CD14-positive monocyte (primary cell): ENCODE measurements around the gene KCNJ8. TPM values are rescaled to one million over a fixed set of nuclear protein-coding genes. Genes with fewer than 3 reads are reported as not detected.

Experiments used
- DNase-seq, 3 donors: peaks; one replicate each; pipeline ENCODE4 v3.0.0-alpha.2; 2011 to 2022
- H2AFZ ChIP-seq: 2 replicates; pipeline ENCODE4 v1.6.0; 2012; ENCODE audit warnings: mild to moderate bottlenecking, low read depth, low read length, inconsistent platforms; ENCODE audit not compliant: insufficient read depth, poor library complexity, severe bottlenecking
- H3K27ac ChIP-seq, 2 donors: 1 replicate in 1 of 2; 2 replicates in 1 of 2; pipeline ENCODE4 v1.5.1; 2012 to 2013; ENCODE audit warnings: low read length in 2 of 2, control low read depth in 1 of 2, inconsistent platforms in 1 of 2, low read depth in 1 of 2, mild to moderate bottlenecking in 1 of 2
- H3K27me3 ChIP-seq, 2 donors: one replicate each; pipeline versions ENCODE4 v1.6.0 to v1.6.1; 2011 to 2013; ENCODE audit warnings: low read length in 2 of 2; ENCODE audit not compliant: control insufficient read depth in 2 of 2, insufficient read depth in 2 of 2
- H3K36me3 ChIP-seq, 2 donors: replicated peaks in 1 of 2; 1 replicate in 1 of 2; 2 replicates in 1 of 2; pipeline versions ENCODE4 v1.5.1 to v1.6.1; 2012 to 2013; ENCODE audit warnings: low read length in 2 of 2, control low read depth in 1 of 2, inconsistent platforms in 1 of 2, mild to moderate bottlenecking in 1 of 2; ENCODE audit not compliant: insufficient read depth in 2 of 2, control insufficient read depth in 1 of 2
- H3K4me1 ChIP-seq, 2 donors: 1 replicate in 1 of 2; 2 replicates in 1 of 2; pipeline versions ENCODE4 v1.5.1 to v1.6.1; 2012 to 2013; ENCODE audit warnings: low read length in 2 of 2, control low read depth in 1 of 2, inconsistent platforms in 1 of 2, mild to moderate bottlenecking in 1 of 2, moderate library complexity in 1 of 2; ENCODE audit not compliant: insufficient read depth in 2 of 2, control insufficient read depth in 1 of 2
- H3K4me2 ChIP-seq: replicated peaks from 2 replicates; pipeline ENCODE3; 2012; ENCODE audit warnings: low read length, moderate library complexity, mild to moderate bottlenecking; ENCODE audit not compliant: poor library complexity, severe bottlenecking; ENCODE audit errors: extremely low read depth
- H3K4me3 ChIP-seq, 3 experiments: fragments of 200-600 bp in 1 of 3; sonication (generic) in 1 of 3; replicated peaks in 1 of 3; 1 replicate in 2 of 3; 2 replicates in 1 of 3; pipeline ENCODE4 v1.5.1; 2011 to 2013; ENCODE audit warnings: low read length in 3 of 3, mild to moderate bottlenecking in 3 of 3, control low read depth in 2 of 3, low read depth in 2 of 3, inconsistent platforms in 1 of 3, moderate library complexity in 1 of 3
- H3K79me2 ChIP-seq: 2 replicates; pipeline ENCODE4 v1.6.0; 2012; ENCODE audit warnings: mild to moderate bottlenecking, control low read depth, inconsistent platforms, low read length, moderate library complexity; ENCODE audit not compliant: insufficient read depth
- H3K9ac ChIP-seq: 2 replicates; pipeline ENCODE4 v1.6.0; 2017; ENCODE audit warnings: low read length, mild to moderate bottlenecking; ENCODE audit not compliant: insufficient read depth, poor library complexity, severe bottlenecking
- H3K9me3 ChIP-seq, 2 donors: replicated peaks in 1 of 2; 1 replicate in 1 of 2; 2 replicates in 1 of 2; pipeline versions ENCODE4 v1.5.1 to v1.6.1; 2012 to 2013; ENCODE audit warnings: low read length in 2 of 2, control low read depth in 1 of 2; ENCODE audit not compliant: control insufficient read depth in 1 of 2, insufficient read depth in 1 of 2
- H4K20me1 ChIP-seq: 2 replicates; pipeline ENCODE4 v1.6.0; 2012; ENCODE audit warnings: mild to moderate bottlenecking, low read length, control low read depth, moderate library complexity; ENCODE audit not compliant: insufficient read depth
- H3K27ac Mint-ChIP-seq, 7 donors: one replicate each; pipeline ENCODE4 v1.8.0; 2020; ENCODE audit warnings: mild to moderate bottlenecking in 7 of 7, mixed read lengths in 7 of 7, moderate library complexity in 6 of 7, inconsistent platforms in 2 of 7
- H3K27me3 Mint-ChIP-seq, 3 donors: one replicate each; pipeline ENCODE4 v1.8.0; 2021 to 2022; ENCODE audit warnings: low read depth in 3 of 3, mild to moderate bottlenecking in 3 of 3, mixed read lengths in 3 of 3, moderate library complexity in 3 of 3, inconsistent platforms in 1 of 3
- H3K36me3 Mint-ChIP-seq, 2 donors: one replicate each; pipeline ENCODE4 v1.8.0; 2020; ENCODE audit warnings: mixed read lengths in 2 of 2, inconsistent platforms in 1 of 2, mild to moderate bottlenecking in 1 of 2
- H3K4me1 Mint-ChIP-seq: one replicate; pipeline ENCODE4 v1.8.0; 2020; ENCODE audit warnings: mild to moderate bottlenecking, mixed read lengths
- H3K4me3 Mint-ChIP-seq, 2 donors: one replicate each; pipeline ENCODE4 v1.8.0; 2020; ENCODE audit warnings: mild to moderate bottlenecking in 2 of 2, mixed read lengths in 2 of 2, moderate library complexity in 1 of 2
- H3K9me3 Mint-ChIP-seq, 7 donors: one replicate each; pipeline ENCODE4 v1.8.0; 2020 to 2022; ENCODE audit warnings: mixed read lengths in 7 of 7, mild to moderate bottlenecking in 6 of 7, moderate library complexity in 6 of 7, inconsistent platforms in 2 of 7
- CTCF ChIP-seq: fragments of 200-600 bp; IDR thresholded peaks from one replicate; pipeline ENCODE4 v1.8.0; 2022; ENCODE audit warnings: antibody characterized with exemption, mild to moderate bottlenecking
- WGBS: methylation state at CpG from one replicate; pipeline ENCODE4 v1.1.5; 2013; ENCODE audit warnings: missing lambda C conversion rate; ENCODE audit not compliant: insufficient coverage; 5-methylcytosine and 5-hydroxymethylcytosine counted together
- intact Hi-C, 2 donors: fragments of 100-400 bp; cut with micrococcal nuclease; formaldehyde crosslinking; loops; one replicate each; pipeline versions ENCODE4 v1.15.0 to v1.15.1; 2023
- polyA plus RNA-seq, 3 donors: library from polyadenylated mRNA; depleted of rRNA in 1 of 3; unstranded in 2 of 3; stranded (reverse) in 1 of 3; fragments of 300-500 nt in 2 of 3; fragments of >200 nt in 1 of 3; fragmentation: Illumina TruSeq in 2 of 3; gene quantifications; 1 replicate in 2 of 3; 2 replicates in 1 of 3; pipeline ENCODE4 v1.2.3, GENCODE V29; 2012 to 2021

The KCNJ8 gene
- polyA plus RNA-seq, 3 donors, result not detected

- Histone ChIP-seq H3K79me2 (no peaks in the 10 kb centered on the region), H3K9me3 (no peaks in the 10 kb centered on the region), H3K4me3 (no peak overlapping the region), H4K20me1 (no peaks in the 10 kb centered on the region), H3K4me1 (no peaks in the 10 kb centered on the region), H3K27me3 (no peaks in the 10 kb centered on the region), H3K36me3 (no peaks in the 10 kb centered on the region), H2AFZ (no peak overlapping the region), H3K27ac (no peak overlapping the region), H3K4me2 (no peak overlapping the region), H3K9ac (no peak overlapping the region)
- Mint-ChIP-seq H3K36me3 (no peaks in the 10 kb centered on the region), H3K4me3 (no peak overlapping the region), H3K27me3 (no peaks in the 10 kb centered on the region), H3K9me3 (peaks cover 0 to 9% (median 2%) of the 10 kb centered on the region in 7 donors), H3K27ac (no peak overlapping the region), H3K4me1 (no peaks in the 10 kb centered on the region)
- TF ChIP-seq CTCF, result no peak
- no peak for DNase-seq
- intact Hi-C loops, result no loop called here
Measured at GRCh38 chr12:21819678-21820077, 45.2 kb upstream of the KCNJ8 start.

GRCh38 chr12:21819236-21819635 is 44.7 kb upstream of the KCNJ8 start:
- Mint-ChIP-seq H3K4me1 (no peaks in the 10 kb centered on the region), H3K9me3 (peaks cover 0 to 5% (median 0%) of the 10 kb centered on the region in 7 donors), H3K27ac (no peak overlapping the region), H3K4me3 (no peak overlapping the region), H3K36me3 (no peaks in the 10 kb centered on the region), H3K27me3 (no peaks in the 10 kb centered on the region)
- Histone ChIP-seq H3K79me2 (no peaks in the 10 kb centered on the region), H2AFZ (no peak overlapping the region), H3K36me3 (no peaks in the 10 kb centered on the region), H3K4me2 (no peak overlapping the region), H4K20me1 (no peaks in the 10 kb centered on the region), H3K4me1 (no peaks in the 10 kb centered on the region), H3K9me3 (no peaks in the 10 kb centered on the region), H3K27me3 (no peaks in the 10 kb centered on the region), H3K9ac (no peak overlapping the region), H3K27ac (no peak overlapping the region), H3K4me3 (no peak overlapping the region)
- 71% methylated on average over 1 of the region's 2 CpGs for WGBS
- no peak for TF ChIP-seq CTCF
- DNase-seq, result no peak
- intact Hi-C loops, result no loop called here
